GM10847 (cell line): ENCODE results near the gene COL1A1.

Experiments used
- POLR2A ChIP-seq: IDR thresholded peaks from 2 replicates; pipeline ENCODE4 v1.6.1; 2011; ENCODE audit not compliant: insufficient read length; ENCODE audit errors: extremely low read depth

Gene COL1A1

DNA sequence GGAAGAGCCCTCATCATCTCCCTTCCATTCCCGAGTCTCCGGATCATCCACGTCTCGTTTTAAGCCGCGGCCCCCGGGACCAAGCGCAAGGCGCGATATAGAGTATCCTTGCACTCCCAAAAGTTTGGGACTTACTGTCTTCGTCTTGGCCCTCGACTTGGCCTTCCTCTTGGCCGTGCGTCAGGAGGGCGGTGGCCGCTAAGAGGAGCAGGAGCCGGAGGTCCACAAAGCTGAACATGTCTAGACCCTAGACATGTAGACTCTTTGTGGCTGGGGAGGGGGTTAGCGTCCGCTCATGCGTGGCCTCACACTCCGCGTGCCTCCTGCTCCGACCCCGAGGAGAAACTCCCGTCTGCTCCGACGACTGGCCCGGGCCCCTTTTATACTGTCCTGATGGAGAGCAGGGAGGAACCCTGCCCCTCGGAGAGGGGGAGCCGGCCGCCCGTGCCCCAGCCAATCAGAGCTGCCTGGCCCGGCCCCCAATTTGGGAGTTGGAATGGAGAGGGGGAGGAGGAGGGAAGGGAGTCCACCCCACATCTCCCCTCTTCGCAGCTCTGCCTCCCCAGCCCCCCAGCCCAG, at the start of gene COL1A1:
TSS of gene COL1A1 (minus strand) at position 356 of the 579 bp plus-strand sequence. CDS start at position 238, 118 bp downstream.
- TF ChIP-seq POLR2A = no peak

DNA sequence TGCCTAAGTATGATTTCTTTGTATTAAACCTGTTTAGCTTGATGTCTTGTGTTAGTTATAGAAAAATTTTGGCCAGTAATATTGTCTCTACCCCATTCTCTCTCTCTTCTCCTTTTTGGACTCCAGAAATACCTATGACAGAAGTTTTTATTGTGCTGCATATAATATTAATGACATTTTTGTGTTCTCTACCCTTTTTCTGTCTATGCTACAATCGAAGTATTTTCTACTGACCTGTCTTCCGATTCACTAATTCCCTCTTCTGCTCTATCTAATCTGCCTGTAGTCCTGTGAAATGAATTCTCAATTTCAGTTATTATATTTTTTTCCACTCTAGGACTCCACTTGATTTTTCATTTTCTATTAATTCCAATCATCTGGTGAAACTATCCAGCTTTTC, 46.8 kb upstream of the COL1A1 start:
- no peak for TF ChIP-seq POLR2A

DNA sequence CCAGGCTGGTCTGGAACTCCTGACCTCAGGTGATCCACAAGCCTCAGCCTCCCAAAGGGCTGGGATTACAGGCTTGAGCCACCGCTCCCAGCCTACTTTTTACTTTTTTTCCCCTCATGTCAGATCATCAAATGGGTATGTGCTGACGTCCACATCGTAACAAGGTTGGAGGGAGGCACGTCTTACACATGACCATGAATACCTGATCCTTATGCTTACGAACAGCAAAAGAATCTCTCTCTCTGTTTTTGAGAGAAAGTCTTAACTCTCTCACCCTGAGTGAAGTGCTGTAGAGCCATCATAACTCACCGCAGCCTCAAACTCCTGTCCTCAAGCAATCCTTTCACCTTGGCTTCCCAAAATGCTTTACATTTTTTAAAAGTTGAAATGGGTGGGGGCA, 43.3 kb upstream of the COL1A1 start:
- TF ChIP-seq POLR2A = no peak

DNA sequence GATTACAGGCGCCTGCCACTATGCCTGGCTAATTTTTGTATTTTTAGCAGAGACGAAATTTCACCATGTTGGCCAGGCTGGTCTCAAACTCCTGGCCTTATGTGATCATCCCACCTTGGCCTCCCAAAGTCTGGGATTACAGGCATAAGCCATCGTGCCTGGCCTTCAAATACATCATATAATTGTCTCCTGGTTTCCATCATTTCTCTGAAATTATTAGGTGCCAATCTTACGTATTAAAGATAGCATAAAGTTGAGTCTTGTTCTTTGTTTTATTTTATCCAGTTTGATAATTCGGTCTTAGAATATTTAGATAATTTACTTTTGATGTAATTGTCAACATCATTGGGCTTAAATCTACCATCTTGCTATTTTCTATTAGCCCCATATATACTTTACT, 40.0 kb upstream of the COL1A1 start:
- no peak for TF ChIP-seq POLR2A

DNA sequence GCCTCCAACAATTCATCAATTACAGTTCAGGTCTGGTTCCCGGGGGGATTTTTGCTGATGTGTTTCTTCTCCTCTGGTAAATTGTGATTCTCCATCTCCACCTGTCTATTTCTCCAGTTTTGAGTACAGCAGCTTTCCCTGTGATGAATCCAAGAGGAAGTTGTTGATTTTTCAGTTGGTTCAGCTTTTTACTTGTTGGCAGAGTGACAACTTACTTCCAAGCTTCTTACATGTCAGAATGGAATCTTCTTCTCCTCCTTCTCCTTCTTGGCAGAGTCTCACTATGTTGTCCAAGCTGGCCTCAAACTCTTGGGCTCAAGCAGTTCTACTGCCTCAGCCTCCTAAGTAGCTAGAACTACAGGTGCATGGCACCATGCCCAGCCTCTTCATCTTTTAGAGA, 39.4 kb upstream of the COL1A1 start:
- TF ChIP-seq POLR2A = no peak

DNA sequence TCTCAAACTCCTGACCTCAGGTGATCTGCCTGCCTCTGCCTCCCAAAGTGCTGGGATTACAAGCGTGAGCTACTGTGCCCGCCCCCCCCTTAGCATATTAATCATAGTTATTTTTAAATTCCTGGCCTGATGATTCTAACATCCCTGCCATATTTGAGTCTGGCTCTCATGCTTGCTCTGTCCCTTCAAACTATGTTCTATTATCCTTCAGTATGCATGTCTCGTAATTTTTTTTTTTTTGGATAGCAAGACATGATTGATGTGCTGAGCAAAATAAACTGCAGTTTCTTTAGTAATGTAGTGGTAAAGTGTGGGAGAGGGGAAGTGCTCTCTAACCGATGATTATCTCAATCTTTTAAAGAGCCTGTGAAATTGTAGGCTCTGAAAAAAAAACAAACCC, 38.5 kb upstream of the COL1A1 start:
- TF ChIP-seq POLR2A = no peak

DNA sequence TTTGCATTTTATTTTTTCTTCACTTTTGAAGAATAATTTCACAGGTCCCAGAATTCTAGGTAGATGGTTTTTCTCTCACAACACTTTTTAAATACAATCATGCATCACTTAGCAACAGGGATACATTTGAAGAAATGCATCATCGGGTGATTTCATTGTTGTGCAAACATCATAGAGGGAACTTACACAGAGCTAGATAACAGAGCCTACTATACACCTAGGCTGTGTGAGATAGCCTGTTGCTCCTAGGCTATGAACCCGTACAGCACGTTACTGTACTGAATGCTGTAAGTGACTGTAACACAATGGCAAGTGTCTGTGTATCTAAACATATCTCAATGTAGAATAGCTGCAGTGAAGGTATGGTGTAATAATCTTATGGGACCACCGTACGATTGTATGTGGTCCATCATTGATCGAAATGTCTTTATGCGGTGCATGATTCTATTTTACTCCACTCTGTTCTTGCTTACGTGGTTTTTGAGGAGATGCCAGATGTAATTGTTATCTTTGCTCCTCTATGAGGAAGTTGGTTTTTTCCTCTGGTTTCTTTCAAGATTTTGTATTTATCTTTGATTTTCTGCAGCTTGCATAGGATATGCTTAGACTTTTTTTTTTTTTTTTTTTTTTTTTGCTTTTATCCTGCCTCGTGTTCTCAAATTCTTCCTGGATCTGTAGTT, 37.3 kb upstream of the COL1A1 start:
- TF ChIP-seq POLR2A = no peak

DNA sequence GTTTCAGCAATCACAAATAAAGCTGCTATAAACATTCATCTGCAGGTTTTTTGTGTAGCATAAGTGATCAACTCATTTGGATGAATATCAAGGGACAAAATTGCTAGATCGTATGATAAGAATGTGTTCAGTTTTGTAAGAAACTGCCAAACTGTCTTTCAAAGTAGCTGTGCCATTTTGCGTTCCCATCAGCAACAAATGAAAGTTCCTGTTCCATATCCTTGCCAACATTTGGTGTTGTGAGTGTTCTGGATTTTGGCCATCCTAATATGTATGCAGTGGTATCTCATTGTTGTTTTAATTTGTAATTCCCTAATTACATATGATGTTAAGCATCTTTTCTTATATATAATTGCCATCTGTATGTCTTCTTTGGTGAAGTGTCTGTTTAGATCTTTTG, 36.5 kb upstream of the COL1A1 start:
- no peak for TF ChIP-seq POLR2A

DNA sequence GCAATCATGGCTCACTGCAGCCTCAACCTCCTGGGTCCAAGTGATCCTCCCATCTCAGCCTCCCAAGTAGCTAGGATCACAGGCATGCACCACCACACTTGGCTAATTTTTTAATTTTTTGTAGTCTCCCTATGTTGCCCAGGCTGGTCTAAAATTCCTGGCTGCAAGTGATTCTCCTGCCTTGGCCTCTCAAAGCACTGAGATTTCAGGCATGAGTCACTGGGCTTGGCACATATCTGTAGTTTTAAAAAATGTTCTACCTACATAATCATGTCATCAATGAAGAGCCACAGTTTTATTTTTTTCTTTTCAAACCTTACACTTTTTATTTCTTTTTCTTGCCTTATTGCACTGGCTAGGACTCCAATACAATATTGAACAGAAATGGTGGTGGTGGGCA, 33.1 kb upstream of the COL1A1 start:
- no peak for TF ChIP-seq POLR2A

DNA sequence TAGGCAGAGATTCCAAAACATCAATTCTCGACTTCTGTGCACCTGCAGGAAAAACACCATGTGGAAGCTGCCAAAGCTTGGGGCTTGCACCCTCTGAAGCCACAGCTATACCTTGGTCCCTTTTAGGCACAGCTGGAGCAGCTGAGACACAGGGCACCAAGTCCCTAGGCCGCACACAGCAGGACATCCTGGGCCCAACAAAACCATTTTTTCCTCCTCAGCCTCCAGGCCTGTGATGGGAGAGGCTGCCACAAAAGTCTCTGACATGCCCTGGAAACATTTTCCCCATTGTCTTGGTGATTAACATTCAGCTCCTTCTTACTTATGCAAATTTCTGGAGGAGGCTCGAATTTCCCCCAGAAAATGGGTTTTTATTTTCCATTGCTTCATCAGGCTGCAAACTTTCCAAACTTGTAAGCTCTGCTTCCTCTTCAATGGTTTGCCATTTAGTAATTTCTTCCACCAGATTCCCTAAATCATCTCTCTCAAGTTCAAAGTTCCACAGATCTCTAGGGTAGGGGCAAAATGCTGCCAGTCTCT, 24.3 kb upstream of the COL1A1 start:
- TF ChIP-seq POLR2A = no peak

DNA sequence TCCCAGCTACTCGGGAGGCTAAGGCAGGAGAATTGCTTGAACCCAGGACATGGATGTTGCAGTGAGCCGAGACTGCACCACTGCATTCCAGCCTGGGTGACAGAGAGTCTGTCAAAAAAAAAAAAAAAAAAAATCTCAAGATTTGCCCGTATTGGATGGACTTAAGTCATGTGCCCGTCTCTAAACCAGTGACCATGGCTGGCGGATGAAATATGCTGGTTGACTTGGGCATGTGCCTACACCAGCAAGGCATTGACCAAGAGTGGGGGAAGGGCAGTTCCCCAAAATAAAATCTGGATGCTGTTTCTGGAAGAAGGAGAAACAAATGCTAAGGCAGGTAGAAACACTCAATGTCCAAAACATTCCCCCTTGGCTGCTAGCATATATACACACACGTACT, 21.5 kb upstream of the COL1A1 start:
- no peak for TF ChIP-seq POLR2A

DNA sequence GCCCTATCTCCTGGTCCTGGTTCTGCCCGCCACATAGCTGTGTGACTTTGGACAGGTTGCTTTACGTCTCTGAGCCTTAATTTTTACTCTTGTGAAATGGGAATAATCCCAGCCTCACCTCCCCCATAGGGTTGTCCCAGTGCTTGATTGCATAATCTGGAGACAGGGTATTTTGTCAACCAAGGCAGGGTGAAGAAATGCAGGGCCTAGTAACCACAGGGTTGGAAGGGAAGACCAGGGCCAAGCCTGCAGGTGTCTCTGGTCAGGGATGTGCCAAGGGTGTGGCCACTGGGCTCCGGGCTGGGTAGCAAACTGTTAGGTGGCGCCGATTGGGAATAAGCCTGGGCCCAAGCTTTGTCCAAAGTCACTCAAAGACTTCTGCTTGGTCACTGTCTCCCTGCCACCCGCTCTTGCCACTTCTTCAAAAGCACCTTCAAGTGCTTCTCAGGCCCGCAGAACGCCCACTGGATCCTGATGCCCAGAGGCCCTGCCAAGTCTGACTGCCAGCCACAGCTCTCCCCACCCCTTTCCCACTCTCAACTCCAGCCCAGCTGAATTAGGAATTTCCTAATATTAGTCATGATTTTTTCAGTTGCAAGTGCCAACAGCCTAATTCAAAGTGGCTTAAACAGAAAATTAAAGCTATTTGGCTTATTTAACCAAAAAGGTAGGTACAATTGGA, 20.6 kb upstream of the COL1A1 start:
- TF ChIP-seq POLR2A = no peak

DNA sequence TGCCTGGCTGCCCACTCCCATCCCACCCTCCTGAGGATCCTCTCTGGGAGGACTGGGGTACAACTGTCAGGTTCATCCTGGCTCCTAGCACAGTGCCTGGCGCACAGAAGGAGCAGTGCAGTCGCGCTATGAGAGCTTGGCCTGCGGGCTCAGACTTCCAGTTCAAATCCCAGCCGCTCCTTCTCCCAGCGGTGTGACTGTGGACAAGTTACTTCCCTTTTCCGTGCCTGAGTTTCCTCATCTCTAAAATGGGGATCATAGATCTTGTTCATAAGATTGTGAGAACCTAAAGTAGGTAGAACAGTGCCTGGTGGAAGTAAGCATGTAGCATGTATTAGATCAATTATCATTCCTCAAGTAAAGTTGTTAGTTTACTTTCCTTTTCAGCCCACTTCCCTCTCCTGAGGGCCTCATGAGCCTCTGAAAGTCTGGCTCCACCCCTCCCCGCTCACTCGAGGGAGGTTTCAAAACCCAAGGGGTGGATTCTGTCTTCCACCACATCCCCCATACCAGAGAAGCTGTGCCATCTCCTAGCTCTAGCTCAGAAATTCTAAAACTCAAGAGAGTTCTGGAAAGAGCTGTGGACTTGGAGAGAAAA, 19.9 kb upstream of the COL1A1 start:
- TF ChIP-seq POLR2A = no peak

DNA sequence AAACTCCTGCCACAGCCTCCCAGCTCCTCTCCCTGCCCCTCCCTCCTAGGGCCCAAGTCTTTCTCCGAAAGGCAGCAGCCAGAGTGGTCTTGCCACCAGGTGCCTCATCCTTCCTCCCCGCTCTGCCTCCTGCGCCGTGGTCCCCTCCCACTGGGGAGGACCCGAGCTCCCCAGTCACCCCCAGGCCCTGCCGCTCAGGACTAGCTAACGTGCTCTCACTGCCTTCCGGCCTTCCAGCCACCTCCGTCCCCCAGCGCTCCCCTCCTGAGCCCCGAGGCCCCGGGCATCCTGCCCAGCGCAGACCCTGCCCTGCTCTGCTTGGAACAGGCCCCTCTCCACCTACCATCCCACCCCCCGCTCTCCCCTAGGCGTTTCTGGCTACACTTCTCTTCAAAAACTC, 19.4 kb upstream of the COL1A1 start:
- TF ChIP-seq POLR2A = no peak

DNA sequence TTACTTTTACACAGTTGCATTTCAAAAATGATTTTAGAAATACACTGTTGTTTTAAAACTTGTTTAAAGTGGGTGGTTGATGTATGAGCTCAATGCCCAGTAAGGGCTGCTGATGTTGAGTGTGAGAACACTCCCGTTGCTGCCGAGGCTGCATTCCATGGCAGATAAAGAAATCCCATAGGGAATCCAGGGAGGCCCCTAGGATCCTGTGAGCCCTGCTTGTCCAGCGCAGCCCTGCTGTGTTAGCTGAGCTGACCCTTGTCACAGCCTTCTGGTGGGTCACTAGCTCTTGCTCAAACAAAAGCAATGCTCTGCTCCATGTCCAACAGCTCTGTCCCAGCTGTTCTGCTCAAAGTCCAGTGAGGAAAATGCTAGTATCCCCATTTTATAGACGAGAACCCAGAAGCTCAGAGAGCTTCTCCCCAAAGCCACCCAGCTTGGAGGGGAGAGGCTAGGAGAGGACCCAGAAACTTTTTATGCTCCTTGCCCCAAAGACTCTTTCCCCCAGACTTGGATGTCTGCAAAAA, 18.6 kb upstream of the COL1A1 start:
- no peak for TF ChIP-seq POLR2A

DNA sequence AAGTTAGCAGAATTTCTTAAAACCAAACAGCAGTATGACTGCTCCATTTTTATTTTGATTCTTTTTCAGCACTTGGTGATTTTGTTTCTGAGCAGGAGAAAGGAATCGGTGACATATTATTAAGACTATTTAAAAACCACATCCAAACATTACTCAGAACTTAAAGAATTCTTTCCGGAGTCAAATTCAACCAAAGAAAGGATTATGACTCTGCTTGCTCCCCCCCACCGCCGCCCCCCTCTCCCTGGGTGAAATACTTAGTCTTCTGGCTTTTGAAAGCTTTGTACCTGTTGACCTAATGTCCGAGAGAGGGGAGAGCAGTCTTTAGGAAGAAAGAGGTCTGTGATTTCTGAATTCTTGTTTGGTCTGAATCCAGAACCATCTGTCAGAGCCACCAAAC, 17.9 kb upstream of the COL1A1 start:
- TF ChIP-seq POLR2A = no peak
